K562 (cell line): ENCODE data around the gene SCMH1. TPM values are rescaled to one million over a fixed set of nuclear protein-coding genes. Genes with fewer than 3 reads are reported as not detected.

ENCODE experiments used
- ESRRB ChIP-seq: fragments of 250-450 bp; sonication (Bioruptor Pico); IDR thresholded peaks from 2 replicates; pipeline ENCODE4 v1.5.0; 2020; ENCODE audit warnings: mild to moderate bottlenecking, moderate library complexity, borderline replicate concordance
- FIP1L1 ChIP-seq: fragments of 200-400 bp; formaldehyde crosslinking; IDR thresholded peaks from 2 replicates; pipeline ENCODE4 v1.6.1; 2018; ENCODE audit warnings: mild to moderate bottlenecking, low read depth, low read length; ENCODE audit not compliant: poor library complexity, severe bottlenecking
- FOXJ3 ChIP-seq: sonication (generic); formaldehyde crosslinking; IDR thresholded peaks from 2 replicates; pipeline ENCODE4 v1.4.0; 2020; ENCODE audit warnings: mild to moderate bottlenecking, missing genetic modification reagents
- FUS ChIP-seq: fragments of 200-400 bp; formaldehyde crosslinking; optimal IDR thresholded peaks from 2 replicates; pipeline ENCODE3; 2017; ENCODE audit warnings: low read depth, low read length
- GABPB1 ChIP-seq: sonication (generic); formaldehyde crosslinking; IDR thresholded peaks from 2 replicates; pipeline ENCODE4 v1.8.0; 2022; ENCODE audit warnings: mild to moderate bottlenecking, missing genetic modification reagents
- HCFC1 ChIP-seq: IDR thresholded peaks from 2 replicates; pipeline ENCODE4 v1.6.1; 2012; ENCODE audit warnings: low read depth, low read length, improper control_type of control experiment
- IRF1 ChIP-seq: sonication (generic); formaldehyde crosslinking; IDR thresholded peaks from 2 replicates; pipeline ENCODE4 v1.8.0; 2022; ENCODE audit warnings: missing genetic modification reagents, mild to moderate bottlenecking, borderline replicate concordance
- JUNB ChIP-seq: fragments of 450-650 bp; formaldehyde crosslinking; conservative IDR thresholded peaks from 2 replicates; pipeline ENCODE4 v1.4.0; 2020; ENCODE audit warnings: mild to moderate bottlenecking
- LCOR ChIP-seq: sonication (generic); formaldehyde crosslinking; IDR thresholded peaks from 2 replicates; pipeline ENCODE4 v1.8.0; 2022; ENCODE audit warnings: mild to moderate bottlenecking, missing genetic modification reagents
- NFRKB ChIP-seq: fragments of 450-650 bp; IDR thresholded peaks from 2 replicates; pipeline ENCODE4 v1.6.1; 2016; ENCODE audit warnings: low read depth
- PTRF ChIP-seq: fragments of 450-650 bp; IDR thresholded peaks from 2 replicates; pipeline ENCODE4 v1.6.1; 2016; ENCODE audit warnings: mild to moderate bottlenecking, missing genetic modification characterization, missing compliant biosample characterization
- SAFB ChIP-seq: fragments of 200-400 bp; formaldehyde crosslinking; IDR thresholded peaks from 2 replicates; pipeline ENCODE4 v1.6.1; 2017; ENCODE audit warnings: low read depth, low read length, borderline replicate concordance
- SMAD3 ChIP-seq: fragments of 450-650 bp; formaldehyde crosslinking; conservative IDR thresholded peaks from 2 replicates; pipeline ENCODE4 v1.4.0; 2020; ENCODE audit warnings: mild to moderate bottlenecking
- SREBF1 ChIP-seq: fragments of 150-350 bp; IDR thresholded peaks from 2 replicates; pipeline ENCODE4 v1.6.1; 2014; ENCODE audit warnings: antibody characterized with exemption, low read depth, low read length, borderline replicate concordance
- SRSF7 ChIP-seq: fragments of 200-400 bp; formaldehyde crosslinking; optimal IDR thresholded peaks from 2 replicates; pipeline ENCODE3; 2017; ENCODE audit warnings: mild to moderate bottlenecking, low read depth, low read length
- STAT6 ChIP-seq: sonication (generic); formaldehyde crosslinking; IDR thresholded peaks from 2 replicates; pipeline ENCODE4 v1.8.1; 2023; ENCODE audit warnings: mild to moderate bottlenecking, missing genetic modification reagents
- XRCC5 ChIP-seq: fragments of 200-400 bp; formaldehyde crosslinking; IDR thresholded peaks from 2 replicates; pipeline ENCODE4 v1.6.1; 2017; ENCODE audit warnings: low read depth, mild to moderate bottlenecking, low read length
- ZBTB11 ChIP-seq, 3 experiments: fragments of 200-800 bp in 1 of 3; fragments of 250-450 bp in 1 of 3; fragments of 450-650 bp in 1 of 3; sonication (Bioruptor Pico) in 1 of 3; sonication (Bioruptor generic) in 1 of 3; formaldehyde crosslinking in 1 of 3; IDR thresholded peaks; 2 replicates each; pipeline versions ENCODE4 v1.6.1 to v1.8.0; 2016 to 2022; ENCODE audit warnings: mild to moderate bottlenecking in 2 of 3, missing genetic modification characterization in 2 of 3, missing compliant biosample characterization in 1 of 3, moderate library complexity in 1 of 3
- ZNF140 ChIP-seq: fragments of 250-450 bp; sonication (Bioruptor Pico); IDR thresholded peaks from 2 replicates; pipeline ENCODE4 v1.8.0; 2021; ENCODE audit warnings: moderate library complexity, mild to moderate bottlenecking, inconsistent platforms
- ZNF165 ChIP-seq: fragments of 250-450 bp; sonication (Bioruptor Pico); IDR thresholded peaks from 2 replicates; pipeline ENCODE4 v1.4.0; 2020; ENCODE audit warnings: borderline replicate concordance
- polyA plus RNA-seq, 8 experiments: library from polyadenylated mRNA; depleted of rRNA in 4 of 8; stranded (reverse) in 5 of 8; unstranded in 3 of 8; fragments of >200 nt; fragmentation: Nextera tagmentation in 2 of 8; fragmentation: Illumina TruSeq in 1 of 8; extraction: Ambion mirVana in 2 of 8; extraction: Trizol in 1 of 8; gene quantifications; 2 replicates each; pipeline versions ENCODE4 v1.2.1 to v1.2.3, GENCODE V29; 2011 to 2014; ENCODE audit warnings: inconsistent platforms in 1 of 8, missing spikeins in 1 of 8
- total RNA-seq, 7 experiments: library from RNA; depleted of rRNA in 6 of 7; stranded (reverse); fragments of >200 nt in 6 of 7; fragmentation: Illumina TruSeq in 2 of 7; extraction: Trizol in 2 of 7; gene quantifications; 2 replicates each; pipeline versions ENCODE4 v1.2.1 to v1.2.3, GENCODE V29; 2011 to 2021; ENCODE audit warnings: low replicate concordance in 1 of 7

Gene SCMH1
- total and polyA plus RNA-seq, 9 of the 15 experiments (the other 6 are each of a cell fraction or from before 2014, with no cell fraction given), result 8.5 to 37.0 (median 26.8) TPM

- TF ChIP-seq ZBTB11 (CRISPR knock-in tag; IDR thresholded peaks at IDR 0.05) (no peak), SREBF1 (0 out of 2 replicates have a peak, but pooled peaks have one; percentile 26), NFRKB (0 out of 2 replicates have a peak, but pooled peaks have one; percentile 53), FOXJ3 (no peak), LCOR (CRISPR knock-in tag) (peak; percentile 64; the same call in 1 of the 2 replicates), IRF1 (CRISPR knock-in tag) (no peak), HCFC1 (no peak), ZNF140 (no peak), XRCC5 (0 out of 2 replicates have a peak, but pooled peaks have one; percentile 31), SMAD3 (CRISPR knock-in tag) (no peak), FIP1L1 (peak; percentile 14), SAFB (no peak), JUNB (CRISPR knock-in tag) (no peak), PTRF (no peak), SRSF7 (no peak), ZNF165 (CRISPR knock-in tag) (no peak), STAT6 (no peak; the same call in 1 of the 2 replicates), ESRRB (CRISPR knock-in tag) (no peak), GABPB1 (CRISPR knock-in tag) (peak; percentile 69; the same call in 1 of the 2 replicates), FUS (no peak)
These were observed 262.7 kb downstream of the SCMH1 start, which contains the start of gene CTPS1 (continued) for GRCh38 chr1:40979241-40980067.
